ENCODE measurements around the gene ZNF853.
A peak's percentile ranks its signal among the peaks of the same experiment; 100 is the strongest.

ZNF853 gene

GRCh38 chr7:6588566-6588965, 26.8 kb upstream of the ZNF853 start:
- peaks cover 8% of the 10 kb centered on the region; the same call in 1 of the 2 replicates for H4K20me1 ChIP-seq (ENCODE audit: control insufficient read depth, insufficient read depth, low read depth, low read length)
- no peak for TF ChIP-seq EZH2phosphoT487 (IDR thresholded peaks at IDR 0.05; ENCODE audit: borderline replicate concordance, low read length)
- no peak for TF ChIP-seq CTCF (IDR thresholded peaks at IDR 0.05; ENCODE audit: low read depth, low read length, poor library complexity, severe bottlenecking)
- no peak overlapping the region for H3K4me2 ChIP-seq (ENCODE audit: low read length)
- H3K9me2 ChIP-seq (replicated peaks; ENCODE audit: control insufficient read depth, low read length) = no peaks in the 10 kb centered on the region
- no peak overlapping the region for H3K4me3 ChIP-seq (ENCODE audit: low read length)
- peaks cover 34% of the 10 kb centered on the region for H3K79me2 ChIP-seq (ENCODE audit: control insufficient read depth, low read length)
- peaks cover 6% of the 10 kb centered on the region for H3F3A ChIP-seq (ENCODE audit: control insufficient read depth, insufficient read depth)
- H3K27me3 ChIP-seq (ENCODE audit: control insufficient read depth, low read length) = no peaks in the 10 kb centered on the region
- peaks cover 77% of the 10 kb centered on the region for H3K36me3 ChIP-seq (ENCODE audit: control insufficient read depth, low read length)
- peaks cover 21% of the 10 kb centered on the region for H3K4me1 ChIP-seq (ENCODE audit: control insufficient read depth, low read length)
- H3K9me3 ChIP-seq (ENCODE audit: control insufficient read depth, insufficient read depth, low read length) = no peaks in the 10 kb centered on the region
- no peak overlapping the region for H3K27ac ChIP-seq (ENCODE audit: low read depth, low read length)

DNA sequence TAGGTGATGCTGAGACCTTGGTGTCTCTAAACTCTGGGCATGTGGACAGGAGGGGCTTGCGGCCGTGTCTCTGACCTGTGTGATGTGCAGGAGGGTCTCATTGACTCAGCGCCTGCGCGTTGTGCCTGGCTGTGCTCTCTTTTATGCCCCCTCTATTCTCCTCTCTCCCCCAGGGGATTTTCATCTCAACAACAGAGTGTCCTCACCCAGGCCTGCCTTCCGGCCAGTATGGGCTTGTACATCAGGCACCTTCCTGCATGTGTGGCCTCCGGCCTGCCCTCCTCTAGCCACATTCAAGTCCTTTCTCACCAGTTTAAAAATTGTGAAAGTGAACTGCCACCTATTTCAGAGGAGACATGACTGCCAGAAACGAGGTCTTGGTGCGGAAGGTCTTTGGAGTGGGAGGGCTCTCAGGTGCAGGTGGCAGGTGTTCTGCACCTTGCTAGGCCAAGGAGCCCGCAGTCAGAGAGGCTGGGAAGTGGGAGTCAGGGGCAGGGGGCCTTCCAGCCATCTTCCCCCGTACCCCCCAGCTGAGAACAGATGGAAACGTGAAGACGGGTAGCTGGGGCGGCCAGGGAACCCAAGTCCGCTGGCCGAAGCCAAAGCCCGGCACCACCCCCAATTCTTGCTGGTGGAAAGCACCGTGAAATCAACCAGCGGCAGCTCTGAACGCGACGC, 26.1 kb upstream of the ZNF853 start:
- H4K20me1 ChIP-seq (ENCODE audit: control insufficient read depth, insufficient read depth, low read depth, low read length) = peaks cover 8% of the 10 kb centered on the region; the same call in 1 of the 2 replicates
- no peaks in the 10 kb centered on the region for H3K9me3 ChIP-seq (ENCODE audit: control insufficient read depth, insufficient read depth, low read length)
- H3F3A ChIP-seq (ENCODE audit: control insufficient read depth, insufficient read depth) = peaks cover under 1% of the 10 kb centered on the region
- H3K27ac ChIP-seq (ENCODE audit: low read depth, low read length) = 0 out of 2 replicates have a peak overlapping the region, but pooled peaks have one; percentile 4
- H3K79me2 ChIP-seq (ENCODE audit: control insufficient read depth, low read length) = peaks cover 37% of the 10 kb centered on the region
- peak overlapping the region; percentile 97 for H3K4me3 ChIP-seq (ENCODE audit: low read length)
- H3K4me1 ChIP-seq (ENCODE audit: control insufficient read depth, low read length) = peaks cover 21% of the 10 kb centered on the region
- H3K4me2 ChIP-seq (ENCODE audit: low read length) = peak overlapping the region; percentile 78
- no peaks in the 10 kb centered on the region for H3K9me2 ChIP-seq (replicated peaks; ENCODE audit: control insufficient read depth, low read length)
- H3K27me3 ChIP-seq (ENCODE audit: control insufficient read depth, low read length) = no peaks in the 10 kb centered on the region
- peaks cover 77% of the 10 kb centered on the region for H3K36me3 ChIP-seq (ENCODE audit: control insufficient read depth, low read length)
- TF ChIP-seq EZH2phosphoT487 (IDR thresholded peaks at IDR 0.05; ENCODE audit: borderline replicate concordance, low read length) (no peak), CTCF (IDR thresholded peaks at IDR 0.05; ENCODE audit: low read depth, low read length, poor library complexity, severe bottlenecking) (peak; percentile 32)

DNA sequence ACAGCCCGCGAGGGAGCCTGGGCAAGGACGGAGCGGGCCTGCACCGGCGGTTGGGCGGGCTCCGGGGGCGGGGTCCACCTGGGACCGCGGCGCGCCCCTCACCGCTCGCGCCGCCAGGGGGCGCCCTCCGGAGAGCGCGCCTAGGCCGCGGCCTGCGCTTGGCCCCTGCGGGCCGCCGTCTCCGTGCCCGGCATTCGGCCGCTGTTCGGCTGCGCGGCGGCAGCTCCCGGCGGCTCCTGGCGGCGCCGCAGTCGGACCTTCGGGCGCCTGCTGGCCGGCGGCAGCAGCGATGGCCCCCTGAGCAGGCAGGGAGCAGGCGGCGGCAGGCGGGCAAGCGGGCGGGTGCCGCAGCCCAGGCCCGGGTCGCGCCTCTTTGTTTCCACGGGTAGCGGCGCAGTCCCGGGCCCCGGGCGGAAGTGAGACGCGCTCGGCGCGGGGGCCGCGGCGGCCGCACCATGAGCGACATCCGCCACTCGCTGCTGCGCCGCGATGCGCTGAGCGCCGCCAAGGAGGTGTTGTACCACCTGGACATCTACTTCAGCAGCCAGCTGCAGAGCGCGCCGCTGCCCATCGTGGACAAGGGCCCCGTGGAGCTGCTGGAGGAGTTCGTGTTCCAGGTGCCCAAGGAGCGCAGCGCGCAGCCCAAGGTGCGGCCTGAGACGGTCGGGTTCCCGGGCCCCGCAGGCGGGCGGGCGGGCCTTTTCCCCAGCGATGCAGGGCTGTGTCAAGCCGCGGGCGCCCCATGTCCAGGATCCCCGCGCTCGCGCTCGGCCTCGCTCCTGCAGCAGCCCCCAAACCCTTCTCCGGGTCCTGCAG, 25.4 kb upstream of the ZNF853 start, which contains the start of gene INTS15:
INTS15 (plus strand) TSS at position 193 of the 816 bp plus-strand sequence; CDS start at position 456, 263 bp downstream.
- H3K79me2 ChIP-seq (ENCODE audit: control insufficient read depth, low read length) = peaks cover 38% of the 10 kb centered on the region
- peak within 1 kb of the TSS; percentile 57 for H3K27ac ChIP-seq (ENCODE audit: low read depth, low read length)
- H4K20me1 ChIP-seq (ENCODE audit: control insufficient read depth, insufficient read depth, low read depth, low read length) = peaks cover 8% of the 10 kb centered on the region; the same call in 1 of the 2 replicates
- H3K4me3 ChIP-seq (ENCODE audit: low read length) = peak within 1 kb of the TSS; percentile 97
- no peaks in the 10 kb centered on the region for H3K9me2 ChIP-seq (replicated peaks; ENCODE audit: control insufficient read depth, low read length)
- H3K9me3 ChIP-seq (ENCODE audit: control insufficient read depth, insufficient read depth, low read length) = no peaks in the 10 kb centered on the region
- peak within 1 kb of the TSS; percentile 79 for H3K4me2 ChIP-seq (ENCODE audit: low read length)
- no peaks in the 10 kb centered on the region; the same call in 1 of the 2 replicates for H3F3A ChIP-seq (ENCODE audit: control insufficient read depth, insufficient read depth)
- peaks cover 77% of the 10 kb centered on the region for H3K36me3 ChIP-seq (ENCODE audit: control insufficient read depth, low read length)
- H3K4me1 ChIP-seq (ENCODE audit: control insufficient read depth, low read length) = peaks cover 21% of the 10 kb centered on the region
- no peaks in the 10 kb centered on the region for H3K27me3 ChIP-seq (ENCODE audit: control insufficient read depth, low read length)
- no peak for TF ChIP-seq CTCF (IDR thresholded peaks at IDR 0.05; ENCODE audit: low read depth, low read length, poor library complexity, severe bottlenecking)
- no peak for TF ChIP-seq EZH2phosphoT487 (IDR thresholded peaks at IDR 0.05; ENCODE audit: borderline replicate concordance, low read length)
